ENCODE data around the gene CEP112. TPM values are rescaled to one million over a fixed set of nuclear protein-coding genes. Genes with fewer than 3 reads are reported as not detected.
A peak's percentile ranks its signal among the peaks of the same experiment; 100 is the strongest.

The CEP112 gene
- polyA plus RNA-seq, 1 donor from 2014 or later, result 6.0 TPM

- Histone ChIP-seq H3K9me2 (ENCODE audit: insufficient read depth, low read length) (no peaks in the 10 kb centered on the region), H3K27me3 (ENCODE audit: insufficient read depth, low read depth, low read length) (no peaks in the 10 kb centered on the region), H3K9ac (ENCODE audit: low read length) (no peak overlapping the region), H3K27ac (ENCODE audit: low read length) (no peak overlapping the region), H2AFZ (ENCODE audit: low read depth, low read length) (no peak overlapping the region), H3K79me2 (replicated peaks; ENCODE audit: insufficient read depth, low read length) (no peaks in the 10 kb centered on the region), H3K9me3 (ENCODE audit: low read length) (no peaks in the 10 kb centered on the region), H3K36me3 (ENCODE audit: insufficient read depth, low read length) (no peaks in the 10 kb centered on the region), H4K20me1 (ENCODE audit: insufficient read depth) (no peaks in the 10 kb centered on the region), H3F3A (ENCODE audit: insufficient read depth, low read length, poor library complexity, severe bottlenecking) (no peaks in the 10 kb centered on the region), H3K4me3 (ENCODE audit: low read length) (no peak overlapping the region), H3K4me2 (ENCODE audit: low read length) (no peak overlapping the region)
- TF ChIP-seq REST (IDR thresholded peaks at IDR 0.05; ENCODE audit: borderline replicate concordance) (no peak), RAD21 (conservative IDR thresholded peaks at IDR 0.05) (no peak), SMC3 (conservative IDR thresholded peaks at IDR 0.05; ENCODE audit: poor library complexity) (no peak), TAF1 (IDR thresholded peaks at IDR 0.05; ENCODE audit: low read depth) (no peak), EP300 (conservative IDR thresholded peaks at IDR 0.05; ENCODE audit: poor library complexity, severe bottlenecking) (no peak), CTCF (IDR thresholded peaks at IDR 0.05; ENCODE audit: poor library complexity, severe bottlenecking) (no peak), EZH2 (IDR thresholded peaks at IDR 0.05; ENCODE audit: borderline replicate concordance, insufficient read depth, low read length, poor library complexity, severe bottlenecking) (no peak), MXI1 (conservative IDR thresholded peaks at IDR 0.05; ENCODE audit: poor library complexity, severe bottlenecking) (no peak), POLR2AphosphoS5 (IDR thresholded peaks at IDR 0.05) (no peak)
Measured at GRCh38 chr17:65910836-65911235, 281.1 kb downstream of the CEP112 start.

- Histone ChIP-seq H3F3A (ENCODE audit: insufficient read depth, low read length, poor library complexity, severe bottlenecking) (no peaks in the 10 kb centered on the region), H4K20me1 (ENCODE audit: insufficient read depth) (no peaks in the 10 kb centered on the region), H2AFZ (ENCODE audit: low read depth, low read length) (peak overlapping the region; percentile 6), H3K4me2 (ENCODE audit: low read length) (no peak overlapping the region), H3K4me3 (ENCODE audit: low read length) (no peak overlapping the region), H3K9me3 (ENCODE audit: low read length) (no peaks in the 10 kb centered on the region), H3K9me2 (ENCODE audit: insufficient read depth, low read length) (no peaks in the 10 kb centered on the region), H3K79me2 (replicated peaks; ENCODE audit: insufficient read depth, low read length) (no peaks in the 10 kb centered on the region), H3K27ac (ENCODE audit: low read length) (peak overlapping the region; percentile 26), H3K27me3 (ENCODE audit: insufficient read depth, low read depth, low read length) (no peaks in the 10 kb centered on the region), H3K9ac (ENCODE audit: low read length) (peak overlapping the region; percentile 28), H3K36me3 (ENCODE audit: insufficient read depth, low read length) (no peaks in the 10 kb centered on the region)
- TF ChIP-seq CTCF (IDR thresholded peaks at IDR 0.05; ENCODE audit: poor library complexity, severe bottlenecking), result no peak
- no peak for TF ChIP-seq SMC3 (conservative IDR thresholded peaks at IDR 0.05; ENCODE audit: poor library complexity)
- no peak for TF ChIP-seq EZH2 (IDR thresholded peaks at IDR 0.05; ENCODE audit: borderline replicate concordance, insufficient read depth, low read length, poor library complexity, severe bottlenecking)
- peak; percentile 30 for TF ChIP-seq POLR2AphosphoS5 (IDR thresholded peaks at IDR 0.05)
- TF ChIP-seq REST (IDR thresholded peaks at IDR 0.05; ENCODE audit: borderline replicate concordance), result no peak
Measured at GRCh38 chr17:65902831-65903522, 289.0 kb downstream of the CEP112 start.

Data from neural cell (in vitro differentiated cells).